ENCODE data around the gene MYOT. TPM values are rescaled to one million over a fixed set of nuclear protein-coding genes. Genes with fewer than 3 reads are reported as not detected.
"Not testable (repeated sequence)": the region's sequence is repeated elsewhere in the genome, so short reads cannot be mapped to it uniquely, and the experiment has no call there.

MYOT gene
- total RNA-seq, 1 experiment from 2014 or later = not detected

- ChIA-PET CTCF (no interaction called here), POLR2A (ENCODE audit: unreplicated experiment) (no interaction called here)
- no peaks in the 10 kb centered on the region for H3K4me1 ChIP-seq (replicated peaks; ENCODE audit: insufficient read depth)
- no peak overlapping the region for H3K4me3 ChIP-seq
- BruUV-seq (replicated peaks) = no TSS peak
- no peak for DNase-seq
- no peaks in the 10 kb centered on the region for H3K36me3 ChIP-seq (ENCODE audit: low read depth)
- H3K27me3 ChIP-seq (ENCODE audit: insufficient read depth, low read depth) = no peaks in the 10 kb centered on the region
- no peak overlapping the region for H2AFZ ChIP-seq
- no peaks in the 10 kb centered on the region for H3K9me3 ChIP-seq (ENCODE audit: insufficient read depth, low read depth)
- H3K79me2 ChIP-seq (ENCODE audit: low read depth) = no peaks in the 10 kb centered on the region
- H3K4me2 ChIP-seq = no peak overlapping the region
- no peaks in the 10 kb centered on the region for H3K9me2 ChIP-seq (ENCODE audit: insufficient read depth)
- no peaks in the 10 kb centered on the region for H4K20me1 ChIP-seq (ENCODE audit: insufficient read depth)
- intact Hi-C loops (cut with micrococcal nuclease; ENCODE audit: unreplicated experiment) = no loop called here
- H3K27ac ChIP-seq = no peak overlapping the region
- no peak for TF ChIP-seq EZH2 (IDR thresholded peaks at IDR 0.05; ENCODE audit: low read depth)
- TF ChIP-seq CTCF (conservative IDR thresholded peaks at IDR 0.05) = no peak
- H3F3A ChIP-seq (ENCODE audit: insufficient read depth, low read depth) = no peaks in the 10 kb centered on the region
These were observed 5.4 kb upstream of the MYOT start for GRCh38 chr5:137862251-137862650.

GRCh38 chr5:137863653-137864052 is 4.0 kb upstream of the MYOT start:
- H2AFZ ChIP-seq; H3K4me2 ChIP-seq; H3K27ac ChIP-seq; H3K36me3 ChIP-seq (ENCODE audit: low read depth); H4K20me1 ChIP-seq (ENCODE audit: insufficient read depth); DNase-seq; BruUV-seq (replicated peaks); H3K27me3 ChIP-seq (ENCODE audit: insufficient read depth, low read depth); H3K9me3 ChIP-seq (ENCODE audit: insufficient read depth, low read depth); H3K4me3 ChIP-seq; H3K9me2 ChIP-seq (ENCODE audit: insufficient read depth); H3K4me1 ChIP-seq (replicated peaks; ENCODE audit: insufficient read depth); H3F3A ChIP-seq (ENCODE audit: insufficient read depth, low read depth); H3K79me2 ChIP-seq (ENCODE audit: low read depth); intact Hi-C loops (cut with micrococcal nuclease; ENCODE audit: unreplicated experiment): not testable (repeated sequence)
- ChIA-PET CTCF (interaction anchor here (0.7 kb wide), 1 partner anchor 73 kb away, joined by 3 read pairs; no protein-coding TSS in a partner anchor), POLR2A (ENCODE audit: unreplicated experiment) (interaction anchor here (0.6 kb wide), 1 partner anchor 9 kb away, joined by 5 read pairs; no protein-coding TSS in a partner anchor)

GRCh38 chr5:137866541-137867388 is 895 bp upstream of the MYOT start:
- no TSS peak for BruUV-seq (replicated peaks)

More at GRCh38 chr5:137866541-137867388, 895 bp upstream of the MYOT start:
- no peak for TF ChIP-seq CTCF (conservative IDR thresholded peaks at IDR 0.05)
- TF ChIP-seq EZH2 (IDR thresholded peaks at IDR 0.05; ENCODE audit: low read depth) = no peak
- Histone ChIP-seq H3K4me1 (replicated peaks; ENCODE audit: insufficient read depth) (no peaks in the 10 kb centered on the region), H3K27me3 (ENCODE audit: insufficient read depth, low read depth) (no peaks in the 10 kb centered on the region), H3K4me2 (no peak overlapping the region), H3K9me2 (ENCODE audit: insufficient read depth) (no peaks in the 10 kb centered on the region), H3K79me2 (ENCODE audit: low read depth) (no peaks in the 10 kb centered on the region), H3K27ac (no peak overlapping the region), H3K9me3 (ENCODE audit: insufficient read depth, low read depth) (no peaks in the 10 kb centered on the region), H4K20me1 (ENCODE audit: insufficient read depth) (no peaks in the 10 kb centered on the region), H2AFZ (no peak overlapping the region), H3F3A (ENCODE audit: insufficient read depth, low read depth) (no peaks in the 10 kb centered on the region), H3K36me3 (ENCODE audit: low read depth) (no peaks in the 10 kb centered on the region), H3K4me3 (no peak overlapping the region)
- CTCF ChIA-PET = no interaction called here
- POLR2A ChIA-PET (ENCODE audit: unreplicated experiment) = no interaction called here
- intact Hi-C loops (cut with micrococcal nuclease; ENCODE audit: unreplicated experiment) = no loop called here
- no peak for DNase-seq
